GM19438 (cell line): ENCODE data around the gene CPTP.

ENCODE experiments used
- ATAC-seq: cut with Tn5 transposase; IDR thresholded peaks from one replicate; pipeline ENCODE4 v1.9.1; 2021; ENCODE audit warnings: low read depth; ENCODE audit not compliant: unreplicated experiment

Gene CPTP

DNA sequence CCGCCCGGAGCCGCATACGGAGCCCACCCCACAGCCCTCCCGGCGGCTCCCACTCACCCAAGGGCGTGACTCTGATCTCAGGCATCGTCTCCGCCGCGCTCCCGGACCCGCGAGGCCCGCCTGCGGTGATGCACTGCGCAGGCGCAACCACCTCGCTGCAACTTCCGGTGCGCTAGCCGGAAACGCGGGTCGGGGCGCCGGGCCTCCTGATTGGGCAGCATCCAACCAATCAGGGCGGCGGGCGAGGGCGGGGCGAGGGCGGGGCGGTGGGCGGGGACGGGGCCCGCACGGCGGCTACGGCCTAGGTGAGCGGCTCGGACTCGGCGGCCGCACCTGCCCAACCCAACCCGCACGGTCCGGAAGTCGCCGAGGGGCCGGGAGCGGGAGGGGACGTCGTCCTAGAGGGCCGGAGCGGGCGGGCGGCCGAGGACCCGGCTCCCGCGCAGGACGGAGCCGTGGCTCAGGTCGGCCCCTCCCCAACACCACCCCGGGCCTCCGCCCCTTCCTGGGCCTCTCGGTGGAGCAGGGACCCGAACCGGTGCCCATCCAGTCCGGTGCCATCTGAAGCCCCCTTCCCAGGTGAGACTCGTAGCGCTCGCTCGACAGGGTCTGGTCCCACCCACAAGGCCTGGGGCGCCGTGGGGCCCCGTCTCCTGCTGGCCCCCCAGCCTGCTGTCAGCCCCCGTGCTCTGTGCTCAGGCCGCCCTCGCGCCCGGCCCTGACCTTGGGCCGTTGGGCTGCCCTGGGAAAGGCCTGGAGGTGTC is at the start of gene CPTP, which contains the start of gene INTS11:
Gene CPTP, plus strand, starts transcription at position 279 of the 764 bp plus-strand sequence. CDS start 2,109 bp downstream, outside the sequence.
Gene INTS11, minus strand, starts transcription at position 137 of the 764 bp plus-strand sequence. Its CDS starts 52 bp downstream, at position 85.
- peak; percentile 66 for ATAC-seq

DNA sequence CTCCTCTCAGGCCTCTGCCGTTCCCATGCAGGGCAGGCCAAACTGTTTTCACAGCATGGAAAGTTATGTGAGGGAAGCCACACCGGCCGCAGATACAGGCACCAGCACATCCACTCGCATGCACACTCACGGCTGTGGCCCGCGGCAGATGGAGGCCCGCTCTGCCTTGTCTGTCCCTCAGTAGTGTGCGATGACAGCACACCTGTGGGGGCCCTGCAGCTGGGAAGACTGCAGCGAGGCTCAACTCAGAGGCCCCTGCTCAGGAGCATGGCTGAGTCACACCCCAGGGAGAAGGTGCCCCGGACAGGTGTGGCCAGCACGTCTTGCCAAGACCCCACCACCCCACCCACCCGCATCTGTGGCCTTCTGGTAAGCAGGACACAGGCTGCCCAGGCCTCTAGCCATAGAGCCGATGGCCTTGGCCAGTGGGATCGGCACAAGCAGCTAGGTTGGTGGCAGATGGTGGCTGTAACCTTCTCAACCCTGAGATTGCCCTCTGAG is 49.6 kb upstream of the CPTP start:
- no peak for ATAC-seq

DNA sequence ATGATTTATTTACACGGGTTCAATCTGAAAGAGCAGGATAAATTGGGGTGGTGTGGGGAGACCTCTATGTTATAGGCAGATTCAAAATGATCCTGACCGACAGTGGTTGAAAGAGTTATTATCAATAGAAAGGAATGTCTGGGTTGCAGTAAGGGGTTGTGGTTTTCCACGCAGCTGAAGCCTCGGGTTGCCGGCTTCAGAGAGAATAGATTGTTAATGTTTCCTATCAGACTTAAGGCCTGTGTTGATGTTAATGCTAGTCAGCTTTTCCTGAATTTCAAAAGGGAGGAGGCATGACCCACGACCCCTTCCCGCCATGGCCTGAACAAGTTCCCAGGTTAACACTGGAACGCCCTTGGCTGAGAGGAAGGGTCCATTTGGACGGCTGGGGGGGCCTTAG is 48.8 kb upstream of the CPTP start:
- no peak for ATAC-seq

DNA sequence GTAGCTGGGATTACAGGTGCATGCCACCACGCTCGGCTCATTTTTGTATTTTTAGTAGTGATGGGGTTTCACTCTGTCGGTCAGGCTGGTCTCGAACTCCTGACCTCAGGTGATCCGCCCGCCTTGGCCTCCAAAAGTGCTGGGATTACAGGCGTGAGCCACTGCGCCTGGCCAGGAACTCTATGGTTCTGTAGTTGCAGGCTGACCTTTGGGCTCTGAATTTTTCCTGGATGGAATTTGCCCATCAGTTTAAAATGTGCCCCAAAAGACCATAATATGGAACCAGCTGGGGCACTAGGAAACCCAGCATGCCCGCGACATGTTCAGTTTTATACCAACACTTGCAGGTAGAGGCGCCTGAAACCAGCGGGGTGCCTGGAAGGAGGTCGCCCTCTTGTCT is 46.0 kb upstream of the CPTP start:
- no peak for ATAC-seq

DNA sequence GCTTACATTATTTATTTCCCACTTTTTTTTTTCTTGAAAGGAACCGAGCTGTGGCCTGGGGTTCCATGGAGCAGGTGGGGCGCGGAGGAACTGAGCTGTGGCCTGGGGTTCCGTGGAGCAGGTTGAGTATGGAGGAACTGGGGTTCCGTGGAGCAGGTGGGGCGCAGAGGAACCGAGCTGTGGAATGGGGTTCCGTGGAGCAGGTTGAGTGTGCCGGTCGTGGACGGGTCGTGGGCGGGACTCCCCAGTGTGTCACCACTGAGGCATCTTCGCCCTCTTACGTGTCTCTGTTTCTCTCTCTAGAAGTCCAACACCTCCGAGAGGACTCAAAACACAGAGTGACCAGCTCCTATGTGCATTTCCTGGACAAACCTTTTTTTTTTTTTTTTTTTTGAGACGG is 45.6 kb upstream of the CPTP start:
- ATAC-seq, result no peak

DNA sequence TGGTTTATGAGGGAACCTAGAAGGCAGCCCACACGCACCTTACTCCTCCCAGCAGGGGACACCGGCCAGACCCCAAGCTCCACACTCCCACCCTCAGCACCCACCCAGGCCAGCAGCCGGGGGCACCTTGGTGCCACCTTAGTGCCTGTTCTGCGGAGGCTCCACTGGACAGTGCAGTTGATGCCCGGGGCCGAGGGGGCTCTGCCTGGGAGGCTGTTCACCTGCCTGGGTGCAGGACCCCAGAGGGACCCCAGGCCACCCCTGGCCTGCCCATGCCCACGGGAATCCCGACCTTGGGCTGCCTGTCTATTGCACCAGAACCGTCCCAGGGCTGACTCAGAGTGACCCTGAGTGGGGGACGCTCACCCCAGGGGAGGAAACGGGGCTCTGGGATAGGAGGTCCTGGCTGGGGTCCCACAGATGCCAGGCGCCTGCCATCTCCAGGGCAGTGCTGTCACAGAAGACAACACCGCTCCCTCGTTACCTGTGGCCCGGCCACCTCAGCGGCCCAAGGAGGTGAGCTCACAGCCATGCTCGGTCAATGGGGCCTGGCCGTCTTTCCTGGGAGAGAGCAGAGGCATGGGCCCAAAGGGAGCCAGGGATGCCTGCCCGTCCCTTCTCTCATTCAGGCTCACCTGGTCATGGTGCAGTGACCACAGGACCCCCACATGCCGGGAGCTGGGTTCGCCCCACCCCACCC is 43.7 kb upstream of the CPTP start:
- ATAC-seq, result no peak

DNA sequence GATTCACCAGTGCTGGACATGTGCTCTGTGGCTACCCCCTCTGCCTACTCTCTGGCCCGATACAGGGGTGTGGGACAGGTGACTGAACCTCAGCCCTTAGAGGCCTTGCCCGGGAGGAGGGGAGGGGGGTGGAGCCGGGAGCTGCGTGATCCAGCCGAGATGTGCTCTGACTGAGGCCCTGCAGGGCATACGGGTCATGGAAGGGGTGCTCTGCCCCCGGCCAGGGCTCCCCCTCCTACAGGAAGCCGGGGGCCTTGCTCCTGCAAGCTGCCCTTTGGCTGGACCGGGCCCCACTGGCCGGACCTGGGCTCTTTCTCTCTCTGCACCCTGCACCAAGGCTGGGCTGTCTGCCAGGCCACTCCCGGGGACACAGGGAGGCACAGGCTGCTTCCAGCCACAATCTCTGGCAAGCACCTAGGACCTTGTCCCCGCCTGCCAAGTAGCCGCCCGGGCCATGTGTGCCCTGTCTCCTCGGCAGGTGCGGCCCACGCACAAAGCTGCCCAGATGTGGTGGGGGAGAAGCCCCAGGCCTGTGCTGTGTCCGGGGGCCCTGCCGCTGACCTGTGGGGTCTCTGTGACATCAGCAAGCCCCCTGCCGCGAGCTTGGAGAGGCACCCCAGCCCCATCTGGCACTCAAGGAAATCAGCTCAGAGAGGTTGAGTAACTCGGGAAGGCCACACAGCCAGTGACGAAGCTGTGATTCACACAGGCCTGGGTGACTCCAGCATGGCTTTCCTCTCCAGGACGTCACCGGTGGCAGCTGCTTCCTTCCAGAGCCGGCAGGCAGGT is 42.9 kb upstream of the CPTP start:
- no peak for ATAC-seq

DNA sequence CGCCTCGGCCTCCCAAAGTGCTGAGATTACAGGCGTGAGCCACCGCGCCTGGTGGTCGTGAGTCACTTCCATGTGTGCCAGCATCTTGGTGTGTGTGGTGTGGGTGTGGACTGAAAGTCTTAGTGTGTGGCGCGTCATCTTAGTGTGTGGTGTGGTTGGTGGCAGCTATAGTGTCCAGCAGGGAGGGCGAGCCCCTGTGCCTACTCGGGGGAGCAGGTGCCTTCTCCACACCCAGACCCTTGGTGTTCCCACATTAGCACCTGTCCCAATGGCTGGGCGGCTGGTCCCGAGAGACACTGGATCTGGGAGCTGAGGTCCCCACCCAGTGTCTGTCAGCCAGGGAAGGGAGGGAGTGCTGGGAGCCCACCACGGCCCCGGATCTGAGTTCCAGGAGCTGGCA is 41.6 kb upstream of the CPTP start:
- ATAC-seq, result no peak

DNA sequence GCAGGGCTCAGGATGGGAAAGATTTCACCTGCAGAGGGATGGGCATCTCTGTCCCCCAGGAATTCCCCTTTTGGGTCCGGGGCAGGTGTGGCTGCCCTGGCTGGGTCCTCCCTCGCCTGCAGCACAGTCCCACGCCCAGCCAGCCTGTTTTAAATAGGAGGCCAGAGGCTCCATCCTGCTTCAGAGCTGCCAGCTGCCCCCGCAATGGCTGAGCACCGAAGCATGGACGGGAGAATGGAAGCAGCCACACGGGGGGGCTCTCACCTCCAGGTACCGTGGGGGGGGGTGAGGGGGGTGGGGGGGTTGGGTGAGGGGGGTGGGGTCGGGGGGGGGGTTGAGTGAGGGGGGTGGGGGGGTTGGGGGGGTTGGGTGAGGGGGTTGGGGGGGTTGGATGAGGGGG is 40.8 kb upstream of the CPTP start:
- no peak for ATAC-seq

DNA sequence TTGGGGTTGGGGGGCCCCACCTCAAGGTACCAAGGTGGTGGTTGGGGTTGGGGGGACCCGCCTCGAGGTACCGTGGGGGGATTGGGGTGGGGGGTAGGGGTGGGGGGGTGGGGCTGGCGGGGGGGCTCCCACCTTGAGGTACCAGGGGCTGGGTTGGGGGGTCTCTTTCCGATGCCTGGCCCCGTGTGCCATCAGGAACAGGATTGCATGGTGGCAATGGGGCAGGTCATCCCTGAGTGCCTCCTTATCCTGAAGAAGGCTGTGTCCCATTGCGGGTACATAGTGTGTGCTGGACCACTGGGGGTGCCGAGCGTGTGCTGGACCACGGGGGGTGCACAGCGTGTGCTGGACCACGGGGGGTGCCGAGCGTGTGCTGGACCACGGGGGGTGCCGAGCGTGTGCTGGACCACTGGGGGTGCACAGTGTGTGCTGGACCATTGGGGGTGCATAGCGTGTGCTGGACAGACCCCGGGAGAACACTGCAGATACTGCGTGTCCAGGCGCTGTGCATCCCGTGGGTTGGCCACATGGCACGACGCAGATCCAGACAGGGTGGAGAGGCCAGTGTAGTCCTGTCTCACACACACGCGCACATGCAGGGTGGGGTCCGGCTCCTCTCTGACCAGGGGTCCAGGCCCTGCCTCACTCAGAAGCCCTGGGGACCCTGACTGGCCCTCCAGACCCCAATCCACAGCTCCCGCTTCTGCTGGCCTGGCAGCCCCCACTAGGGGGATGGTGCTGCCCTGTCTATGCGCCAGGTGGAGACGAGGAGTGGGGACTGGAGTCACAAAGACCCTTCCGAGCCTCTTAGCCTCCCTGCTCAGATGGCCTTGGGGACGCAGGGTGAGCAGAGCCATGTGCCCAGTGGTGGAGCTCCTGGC is 40.1 kb upstream of the CPTP start:
- no peak for ATAC-seq

DNA sequence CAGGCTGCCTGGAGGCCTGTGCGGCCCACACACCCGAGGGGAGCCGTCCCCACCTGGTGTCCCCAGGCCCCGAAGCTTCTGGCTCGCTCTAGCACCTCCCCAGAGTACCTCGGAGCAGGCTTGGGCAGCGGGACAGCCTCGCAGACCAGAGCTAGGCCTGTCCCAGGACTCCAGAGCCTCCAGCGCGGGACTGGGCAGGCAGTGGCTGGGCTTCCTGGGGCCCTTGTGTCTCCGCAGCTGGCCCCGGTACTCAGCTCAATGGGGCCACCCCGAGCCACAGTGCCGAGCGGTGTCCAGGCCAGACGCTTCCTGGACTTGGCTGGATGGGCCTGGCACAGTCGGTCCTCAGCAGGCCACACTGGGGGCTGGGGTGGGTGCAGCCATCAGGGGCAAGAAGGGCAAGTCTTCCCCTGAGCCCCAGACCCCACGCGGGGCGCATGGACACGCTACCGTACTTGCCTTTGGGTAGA is 39.5 kb upstream of the CPTP start:
- no peak for ATAC-seq

DNA sequence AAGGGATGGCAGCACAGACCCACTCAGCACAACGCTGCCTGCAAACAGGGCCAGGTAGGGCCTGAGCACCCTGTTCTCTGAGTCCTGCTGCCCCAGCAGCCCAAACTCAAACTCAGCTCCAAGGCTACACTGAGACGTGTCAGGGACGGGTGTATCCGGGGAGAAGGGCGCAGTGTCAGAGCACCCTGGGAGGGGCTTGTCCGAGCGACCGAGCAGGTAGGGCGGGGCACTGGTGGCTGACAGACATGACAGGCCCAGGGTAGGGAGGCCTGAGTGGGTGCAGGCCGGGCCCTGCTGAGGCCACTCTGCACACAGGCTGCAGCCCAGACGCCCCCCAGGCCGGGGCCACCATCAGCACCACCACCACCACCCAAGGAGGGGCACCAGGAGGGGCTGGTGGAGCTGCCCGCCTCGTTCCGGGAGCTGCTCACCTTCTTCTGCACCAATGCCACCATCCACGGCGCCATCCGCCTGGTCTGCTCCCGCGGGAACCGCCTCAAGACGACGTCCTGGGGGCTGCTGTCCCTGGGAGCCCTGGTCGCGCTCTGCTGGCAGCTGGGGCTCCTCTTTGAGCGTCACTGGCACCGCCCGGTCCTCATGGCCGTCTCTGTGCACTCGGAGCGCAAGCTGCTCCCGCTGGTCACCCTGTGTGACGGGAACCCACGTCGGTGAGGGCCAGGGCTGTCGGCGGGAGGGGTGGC is 38.8 kb upstream of the CPTP start:
- ATAC-seq, result no peak

DNA sequence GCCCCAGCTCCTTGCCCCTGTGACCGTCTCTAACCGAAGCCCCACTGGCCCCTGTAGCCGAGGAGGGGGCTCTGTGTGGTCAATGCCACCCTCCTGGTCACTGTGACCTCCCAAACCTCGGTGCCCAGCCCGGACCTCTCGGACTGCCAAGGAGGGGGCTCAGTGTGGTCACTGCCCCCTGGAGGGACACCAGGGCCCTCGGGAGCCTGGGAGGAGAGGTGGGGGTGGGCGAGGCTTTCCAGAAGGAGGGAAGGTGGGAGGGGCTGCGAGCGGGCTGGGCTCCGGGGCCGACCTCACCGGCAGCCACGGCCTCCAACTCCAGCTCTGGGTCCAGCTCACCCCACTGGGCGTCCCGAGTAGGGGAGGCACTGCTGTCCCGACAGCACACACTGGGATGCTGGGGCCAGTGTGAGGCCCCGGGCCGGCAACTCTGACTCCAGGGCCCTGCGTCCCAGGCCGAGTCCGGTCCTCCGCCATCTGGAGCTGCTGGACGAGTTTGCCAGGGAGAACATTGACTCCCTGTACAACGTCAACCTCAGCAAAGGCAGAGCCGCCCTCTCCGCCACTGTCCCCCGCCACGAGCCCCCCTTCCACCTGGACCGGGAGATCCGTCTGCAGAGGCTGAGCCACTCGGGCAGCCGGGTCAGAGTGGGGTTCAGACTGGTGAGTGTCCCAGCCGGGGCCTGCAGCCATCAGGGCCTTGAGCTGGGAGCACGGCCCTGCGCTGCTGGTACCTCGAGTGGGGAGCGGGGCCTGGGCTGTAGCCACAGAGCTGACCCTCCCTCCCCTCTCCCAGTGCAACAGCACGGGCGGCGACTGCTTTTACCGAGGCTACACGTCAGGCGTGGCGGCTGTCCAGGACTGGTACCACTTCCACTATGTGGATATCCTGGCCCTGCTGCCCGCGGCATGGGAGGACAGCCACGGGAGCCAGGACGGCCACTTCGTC is 38.0 kb upstream of the CPTP start:
- ATAC-seq, result no peak

DNA sequence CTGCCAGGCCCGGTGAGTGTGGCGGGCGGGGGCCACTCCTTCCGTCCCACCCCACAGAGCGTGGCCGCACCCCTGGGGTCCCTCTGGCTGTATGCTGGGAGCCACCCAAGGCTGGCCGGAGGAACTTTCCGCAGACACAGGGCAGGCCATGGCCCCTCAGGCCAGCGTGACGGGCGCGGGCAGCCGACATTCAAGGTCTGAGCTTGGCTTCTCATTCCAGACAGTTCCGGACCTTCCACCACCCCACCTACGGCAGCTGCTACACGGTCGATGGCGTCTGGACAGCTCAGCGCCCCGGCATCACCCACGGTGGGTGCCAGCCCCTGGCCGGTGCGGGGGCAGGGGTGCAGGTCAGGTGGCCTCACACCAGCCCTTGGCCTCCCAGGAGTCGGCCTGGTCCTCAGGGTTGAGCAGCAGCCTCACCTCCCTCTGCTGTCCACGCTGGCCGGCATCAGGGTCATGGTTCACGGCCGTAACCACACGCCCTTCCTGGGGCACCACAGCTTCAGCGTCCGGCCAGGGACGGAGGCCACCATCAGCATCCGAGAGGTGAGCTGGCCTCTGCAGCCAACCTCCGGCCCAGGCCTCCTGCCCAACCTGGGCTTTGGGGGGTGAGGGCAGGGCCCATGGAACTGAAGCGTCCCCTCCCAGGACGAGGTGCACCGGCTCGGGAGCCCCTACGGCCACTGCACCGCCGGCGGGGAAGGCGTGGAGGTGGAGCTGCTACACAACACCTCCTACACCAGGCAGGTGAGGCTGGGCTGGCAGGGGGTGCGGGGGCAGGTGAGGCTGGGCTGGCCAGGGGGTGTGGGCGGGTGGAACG is 37.1 kb upstream of the CPTP start:
- no peak for ATAC-seq

DNA sequence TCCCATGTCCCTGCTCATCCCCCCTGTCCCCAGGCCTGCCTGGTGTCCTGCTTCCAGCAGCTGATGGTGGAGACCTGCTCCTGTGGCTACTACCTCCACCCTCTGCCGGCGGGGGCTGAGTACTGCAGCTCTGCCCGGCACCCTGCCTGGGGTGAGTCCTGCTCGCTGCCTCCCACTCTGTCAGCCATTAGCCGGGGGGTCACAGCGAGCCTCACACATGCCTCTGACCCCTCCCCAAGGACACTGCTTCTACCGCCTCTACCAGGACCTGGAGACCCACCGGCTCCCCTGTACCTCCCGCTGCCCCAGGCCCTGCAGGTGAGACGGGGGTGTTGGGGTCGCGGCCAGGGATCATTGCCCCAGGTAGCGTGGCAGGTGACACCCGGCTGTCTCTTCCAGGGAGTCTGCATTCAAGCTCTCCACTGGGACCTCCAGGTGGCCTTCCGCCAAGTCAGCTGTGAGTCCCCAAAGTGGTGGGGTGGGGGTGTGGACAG is 34.3 kb upstream of the CPTP start:
- ATAC-seq, result no peak

DNA sequence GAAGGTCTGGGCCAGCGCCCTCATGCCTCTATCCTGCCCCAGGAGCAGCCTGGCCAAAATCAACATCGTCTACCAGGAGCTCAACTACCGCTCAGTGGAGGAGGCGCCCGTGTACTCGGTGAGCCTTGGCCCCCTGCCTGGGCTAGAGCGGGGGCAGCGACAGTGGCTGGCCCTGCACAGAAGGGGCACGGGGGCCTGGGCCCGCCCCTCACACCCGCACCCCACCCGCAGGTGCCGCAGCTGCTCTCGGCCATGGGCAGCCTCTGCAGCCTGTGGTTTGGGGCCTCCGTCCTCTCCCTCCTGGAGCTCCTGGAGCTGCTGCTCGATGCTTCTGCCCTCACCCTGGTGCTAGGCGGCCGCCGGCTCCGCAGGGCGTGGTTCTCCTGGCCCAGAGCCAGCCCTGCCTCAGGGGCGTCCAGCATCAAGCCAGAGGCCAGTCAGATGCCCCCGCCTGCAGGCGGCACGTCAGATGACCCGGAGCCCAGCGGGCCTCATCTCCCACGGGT is 33.5 kb upstream of the CPTP start:
- no peak for ATAC-seq
